ENCODE measurements around the gene STX1B.
"Not testable (repeated sequence)": the region's sequence is repeated elsewhere in the genome, so short reads cannot be mapped to it uniquely, and the experiment has no call there.

Gene STX1B

GRCh38 chr16:31010585-31011325, at the start of gene STX1B:
TSS of gene STX1B (minus strand) at chr16:31010638. CDS start at chr16:31010396, 242 bp downstream.
- peak in 1 of 2 donors; percentile 20 for DNase-seq (ENCODE audit: low read depth in 2 of 2)

GRCh38 chr16:31055613-31056012, 45.2 kb upstream of the STX1B start:
- no peak for DNase-seq (ENCODE audit: low read depth in 2 of 2)

GRCh38 chr16:31052114-31052513, 41.7 kb upstream of the STX1B start:
- no peak for DNase-seq (ENCODE audit: low read depth in 2 of 2)

GRCh38 chr16:31050280-31051030, 40.0 kb upstream of the STX1B start:
- DNase-seq (ENCODE audit: low read depth in 2 of 2) = no peak

- DNase-seq (ENCODE audit: low read depth in 2 of 2) = no peak
Observed at GRCh38 chr16:31043898-31044481, 33.6 kb upstream of the STX1B start.

GRCh38 chr16:31043352-31043751, 32.9 kb upstream of the STX1B start:
- no peak for DNase-seq (ENCODE audit: low read depth in 2 of 2)

- no peak for DNase-seq (ENCODE audit: low read depth in 2 of 2)
Observed at GRCh38 chr16:31042866-31043265, 32.4 kb upstream of the STX1B start.

- no peak for DNase-seq (ENCODE audit: low read depth in 2 of 2)
Observed at GRCh38 chr16:31038993-31039392, 28.6 kb upstream of the STX1B start.

GRCh38 chr16:31036691-31037090, 26.3 kb upstream of the STX1B start:
- no peak for DNase-seq (ENCODE audit: low read depth in 2 of 2)

- DNase-seq (ENCODE audit: low read depth in 2 of 2) = peak; percentile 76 to 82
Observed at GRCh38 chr16:31033709-31034492, 23.5 kb upstream of the STX1B start.

- DNase-seq (ENCODE audit: low read depth in 2 of 2) = peak; percentile 96 to 97
Observed at GRCh38 chr16:31032736-31033708, 22.6 kb upstream of the STX1B start, which contains the start of gene STX4. TSS of gene STX4 (plus strand) at chr16:31033558. CDS start at chr16:31033806, 248 bp downstream.

GRCh38 chr16:31031276-31031675, 20.8 kb upstream of the STX1B start:
- no peak for DNase-seq (ENCODE audit: low read depth in 2 of 2)

GRCh38 chr16:31029272-31029671, 18.8 kb upstream of the STX1B start:
- DNase-seq (ENCODE audit: low read depth in 2 of 2) = no peak

- no peak for DNase-seq (ENCODE audit: low read depth in 2 of 2)
Observed at GRCh38 chr16:31025339-31025738, 14.9 kb upstream of the STX1B start.

- DNase-seq (ENCODE audit: low read depth in 2 of 2) = no peak
Observed at GRCh38 chr16:31023627-31024226, 13.3 kb upstream of the STX1B start.

GRCh38 chr16:31023252-31023602, 12.8 kb upstream of the STX1B start:
- DNase-seq (ENCODE audit: low read depth in 2 of 2) = no peak

GRCh38 chr16:31022544-31023251, 12.3 kb upstream of the STX1B start:
- no peak for DNase-seq (ENCODE audit: low read depth in 2 of 2)

GRCh38 chr16:31020536-31020935, 10.1 kb upstream of the STX1B start:
- no peak for DNase-seq (ENCODE audit: low read depth in 2 of 2)

- DNase-seq (ENCODE audit: low read depth in 2 of 2) = not testable (repeated sequence)
Observed at GRCh38 chr16:31017756-31018155, 7.3 kb upstream of the STX1B start.

- no peak for DNase-seq (ENCODE audit: low read depth in 2 of 2)
Observed at GRCh38 chr16:31016018-31016417, 5.6 kb upstream of the STX1B start.

Data from activated CD8-positive, alpha-beta memory T cell treated with anti-CD3 and anti-CD28 coated beads for 4 hours (primary cell).